ENCODE results near the gene MIB2.

DNA sequence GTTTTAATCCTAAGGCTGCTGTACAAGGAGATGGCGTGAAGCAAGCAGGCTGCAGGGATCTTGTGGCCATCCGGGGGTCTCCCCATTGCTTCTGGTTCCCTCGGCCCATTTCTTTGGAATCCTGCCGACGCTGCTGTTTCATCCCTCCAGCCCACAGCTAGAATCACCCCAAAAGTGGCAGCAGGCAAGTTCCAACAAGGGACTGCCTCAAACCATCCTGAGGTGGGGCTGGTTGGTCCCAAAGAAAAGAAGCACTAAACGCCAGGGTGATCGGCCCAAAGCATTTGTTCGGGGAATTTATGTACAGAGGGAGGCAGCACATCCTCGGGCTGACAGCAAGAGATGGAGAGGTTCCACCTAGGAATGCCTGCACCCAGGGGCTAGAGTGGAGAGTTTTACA lies 4.5 kb upstream of the MIB2 start:
- TF ChIP-seq, protein P1, sequence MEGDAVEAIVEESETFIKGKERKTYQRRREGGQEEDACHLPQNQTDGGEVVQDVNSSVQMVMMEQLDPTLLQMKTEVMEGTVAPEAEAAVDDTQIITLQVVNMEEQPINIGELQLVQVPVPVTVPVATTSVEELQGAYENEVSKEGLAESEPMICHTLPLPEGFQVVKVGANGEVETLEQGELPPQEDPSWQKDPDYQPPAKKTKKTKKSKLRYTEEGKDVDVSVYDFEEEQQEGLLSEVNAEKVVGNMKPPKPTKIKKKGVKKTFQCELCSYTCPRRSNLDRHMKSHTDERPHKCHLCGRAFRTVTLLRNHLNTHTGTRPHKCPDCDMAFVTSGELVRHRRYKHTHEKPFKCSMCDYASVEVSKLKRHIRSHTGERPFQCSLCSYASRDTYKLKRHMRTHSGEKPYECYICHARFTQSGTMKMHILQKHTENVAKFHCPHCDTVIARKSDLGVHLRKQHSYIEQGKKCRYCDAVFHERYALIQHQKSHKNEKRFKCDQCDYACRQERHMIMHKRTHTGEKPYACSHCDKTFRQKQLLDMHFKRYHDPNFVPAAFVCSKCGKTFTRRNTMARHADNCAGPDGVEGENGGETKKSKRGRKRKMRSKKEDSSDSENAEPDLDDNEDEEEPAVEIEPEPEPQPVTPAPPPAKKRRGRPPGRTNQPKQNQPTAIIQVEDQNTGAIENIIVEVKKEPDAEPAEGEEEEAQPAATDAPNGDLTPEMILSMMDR (conservative IDR thresholded peaks at IDR 0.05 in 1 of 2, IDR thresholded peaks at IDR 0.05 in 1 of 2; ENCODE audit: low read depth in 1 of 2, low read length in 2 of 2): no peak
- no peak for TF ChIP-seq EZH2 (IDR thresholded peaks at IDR 0.05; ENCODE audit: low read length, missing control alignments)
